Activated T-helper 1 cell treated with anti-CD3 and anti-CD28 coated beads, Interleukin-12 subunit alpha, Interleukin-12 subunit beta, Interleukin-2, Interleukin-4 antibody, amounts not matched to agents 30 ng/mL and 10 ng/mL and 1 ng/mL, durations not matched to agents 14 hours and 24 hours and 36 hours (primary cell): ENCODE data around the gene KCNG2. TPM values are rescaled to one million over a fixed set of nuclear protein-coding genes. Genes with fewer than 3 reads are reported as not detected.
A peak's percentile ranks its signal among the peaks of the same experiment; 100 is the strongest.

ENCODE experiments used
- DNase-seq: peaks from one replicate; pipeline ENCODE4 v3.0.0; 2021; ENCODE audit warnings: low spot score
- H3K27ac Mint-ChIP-seq: one replicate; pipeline ENCODE4 v1.8.0; 2021; ENCODE audit warnings: mild to moderate bottlenecking, mixed read lengths
- H3K27me3 Mint-ChIP-seq: one replicate; pipeline ENCODE4 v1.8.0; 2022; ENCODE audit warnings: mild to moderate bottlenecking, moderate library complexity, mixed read lengths; ENCODE audit not compliant: insufficient read depth
- H3K36me3 Mint-ChIP-seq: one replicate; pipeline ENCODE4 v1.8.0; 2021; ENCODE audit warnings: low read depth, mixed read lengths
- H3K4me1 Mint-ChIP-seq: one replicate; pipeline ENCODE4 v1.8.0; 2021; ENCODE audit warnings: low read depth, mixed read lengths
- H3K4me3 Mint-ChIP-seq: one replicate; pipeline ENCODE4 v1.8.0; 2021; ENCODE audit warnings: mild to moderate bottlenecking, moderate library complexity, mixed read lengths
- H3K9me3 Mint-ChIP-seq: one replicate; pipeline ENCODE4 v1.8.0; 2021; ENCODE audit warnings: mixed read lengths
- intact Hi-C: fragments of 100-400 bp; cut with micrococcal nuclease; formaldehyde crosslinking; loops from one replicate; pipeline ENCODE4 v1.15.1; 2024
- total RNA-seq: library from RNA; stranded (reverse); gene quantifications from 2 replicates; pipeline ENCODE4 v1.2.3, GENCODE V29; 2022

KCNG2 gene
- total RNA-seq, 1 donor from 2014 or later, result not detected

DNA sequence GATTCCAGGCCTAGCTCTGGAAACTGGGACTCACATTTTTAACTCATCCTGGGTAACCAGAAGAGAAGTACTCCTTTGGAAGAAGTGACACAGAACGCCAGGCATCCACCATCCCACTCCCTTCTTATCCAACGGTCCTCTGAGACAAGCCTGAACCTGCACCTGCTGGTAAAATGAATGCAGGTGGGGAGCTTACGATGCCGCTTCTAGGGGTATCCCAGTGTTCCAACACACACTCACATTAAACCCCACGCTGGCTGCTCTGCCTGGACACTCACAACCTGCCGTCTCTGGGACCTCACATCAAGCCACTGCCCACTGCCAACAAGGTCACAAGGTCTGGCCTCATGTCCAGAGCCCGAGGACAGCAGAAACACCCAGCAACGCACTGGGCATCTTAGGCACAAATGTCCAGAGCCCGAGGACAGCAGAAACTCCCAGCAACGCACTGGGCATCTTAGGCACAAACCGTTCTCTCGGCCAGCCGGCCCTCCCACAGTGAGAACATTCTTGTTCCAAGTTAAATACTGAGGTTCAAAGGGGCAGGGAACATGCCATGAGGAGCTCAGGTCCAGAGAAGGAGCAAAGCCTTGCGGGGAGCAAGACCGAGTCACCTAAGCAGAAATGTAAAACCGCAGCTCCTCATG is 143.9 kb downstream of the KCNG2 start:
- Mint-ChIP-seq H3K4me3 (no peak overlapping the region), H3K9me3 (no peaks in the 10 kb centered on the region), H3K36me3 (peaks cover 33% of the 10 kb centered on the region), H3K27me3 (no peaks in the 10 kb centered on the region), H3K27ac (no peak overlapping the region), H3K4me1 (peaks cover 16% of the 10 kb centered on the region)
- DNase-seq, result no peak
- intact Hi-C loops, result loop anchor here (10.0 kb wide), 1 partner anchor 147 kb away; the partner anchor contains the start of gene KCNG2

DNA sequence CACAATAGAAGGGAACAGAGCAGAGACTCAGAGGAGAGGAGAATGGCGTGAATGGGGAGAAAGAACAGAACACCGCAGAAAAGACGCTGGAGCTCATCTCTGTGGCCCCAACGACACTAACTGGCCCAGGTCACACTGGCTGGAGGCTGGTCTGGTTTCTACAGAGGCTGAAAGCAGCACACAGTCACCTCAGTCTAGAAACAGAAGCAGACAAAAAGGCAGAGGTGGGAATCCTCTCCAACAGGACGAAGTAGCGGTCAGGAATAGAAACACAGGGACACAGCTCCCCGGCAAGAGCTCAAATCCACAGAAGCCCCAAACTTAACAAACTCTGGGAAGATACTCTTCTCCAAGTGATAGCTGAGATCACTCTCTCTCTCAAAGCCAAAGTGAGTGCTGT is 144.5 kb downstream of the KCNG2 start:
- Mint-ChIP-seq H3K9me3 (no peaks in the 10 kb centered on the region), H3K36me3 (peaks cover 27% of the 10 kb centered on the region), H3K4me1 (peaks cover 16% of the 10 kb centered on the region), H3K27me3 (no peaks in the 10 kb centered on the region), H3K27ac (peak overlapping the region; percentile 44), H3K4me3 (no peak overlapping the region)
- DNase-seq, result no peak
- intact Hi-C loops, result loop anchor here (10.0 kb wide), 1 partner anchor 147 kb away; the partner anchor contains the start of gene KCNG2

DNA sequence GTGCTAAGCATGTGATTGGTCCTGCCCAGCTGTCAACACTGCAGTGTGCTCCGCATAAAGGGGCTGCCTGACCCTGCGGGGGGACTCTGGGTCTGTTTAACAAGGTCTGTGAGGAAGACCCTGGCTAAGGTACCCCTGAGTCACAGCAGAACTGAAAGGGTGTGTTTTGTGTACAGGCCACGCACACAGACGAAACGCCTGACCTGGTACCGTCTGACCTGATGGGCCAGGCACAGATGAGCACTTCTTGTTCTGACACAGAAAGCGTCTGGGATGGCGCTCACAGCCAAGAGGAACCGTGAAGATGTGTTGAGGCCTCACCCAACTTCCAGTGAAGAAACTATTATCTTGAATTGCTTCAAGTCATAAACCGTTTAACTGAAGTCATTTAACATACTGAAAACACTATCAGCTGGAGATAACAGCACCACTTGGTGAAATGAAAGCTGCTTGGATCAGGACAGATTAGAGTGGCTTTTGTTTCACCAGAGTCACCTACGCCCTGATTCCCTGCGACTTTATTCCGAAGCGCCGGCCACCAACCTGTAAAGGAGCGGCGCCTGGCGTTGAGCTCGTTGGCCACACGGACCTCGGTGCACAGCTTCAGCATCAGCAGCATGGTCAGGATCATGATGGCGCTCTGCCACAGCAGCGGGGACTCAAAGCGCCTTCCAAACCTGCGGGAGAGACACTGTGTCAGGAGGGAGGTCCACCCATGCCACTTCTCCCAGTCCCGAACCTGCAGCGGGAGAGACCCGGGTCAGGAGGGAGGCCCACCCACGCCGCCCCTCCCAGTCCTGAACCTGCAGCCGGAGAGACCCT is 145.3 kb downstream of the KCNG2 start:
- DNase-seq, result no peak
- Mint-ChIP-seq H3K4me1 (peaks cover 16% of the 10 kb centered on the region), H3K9me3 (no peaks in the 10 kb centered on the region), H3K4me3 (no peak overlapping the region), H3K36me3 (peaks cover 19% of the 10 kb centered on the region), H3K27ac (peak overlapping the region; percentile 52), H3K27me3 (no peaks in the 10 kb centered on the region)
- intact Hi-C loops, result loop anchor here (10.0 kb wide), 1 partner anchor 148 kb away; the partner anchor contains the start of gene KCNG2

DNA sequence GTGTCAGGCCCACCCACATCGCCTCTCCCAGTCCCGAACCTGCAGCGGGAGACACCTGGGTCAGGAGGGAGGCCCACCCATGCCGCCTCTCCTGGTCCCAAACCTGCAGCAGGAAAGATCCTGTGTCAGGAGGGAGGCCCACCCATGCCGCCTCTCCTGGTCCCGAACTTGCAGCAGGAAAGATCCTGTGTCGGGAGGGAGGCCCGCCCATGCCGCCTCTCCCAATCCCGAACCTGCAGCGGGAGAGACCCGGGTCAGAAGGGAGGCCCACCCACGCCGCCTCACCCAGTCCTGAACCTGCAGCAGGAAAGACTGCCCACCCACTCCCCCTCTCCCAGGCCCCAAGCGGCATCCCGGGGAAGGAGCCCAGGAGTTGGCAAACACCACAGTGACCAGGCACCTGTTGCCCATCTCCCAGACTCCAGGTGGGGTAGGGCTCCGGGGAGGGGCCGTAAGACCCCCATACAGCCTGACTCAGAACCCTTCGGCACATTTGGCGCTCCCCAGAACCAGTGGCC is 145.9 kb downstream of the KCNG2 start:
- Mint-ChIP-seq H3K27ac (no peak overlapping the region), H3K4me1 (peaks cover 20% of the 10 kb centered on the region), H3K36me3 (peaks cover 19% of the 10 kb centered on the region), H3K4me3 (no peak overlapping the region), H3K9me3 (no peaks in the 10 kb centered on the region), H3K27me3 (no peaks in the 10 kb centered on the region)
- intact Hi-C loops, result loop anchor here (10.0 kb wide), 1 partner anchor 149 kb away; the partner anchor contains the start of gene KCNG2
- no peak for DNase-seq

DNA sequence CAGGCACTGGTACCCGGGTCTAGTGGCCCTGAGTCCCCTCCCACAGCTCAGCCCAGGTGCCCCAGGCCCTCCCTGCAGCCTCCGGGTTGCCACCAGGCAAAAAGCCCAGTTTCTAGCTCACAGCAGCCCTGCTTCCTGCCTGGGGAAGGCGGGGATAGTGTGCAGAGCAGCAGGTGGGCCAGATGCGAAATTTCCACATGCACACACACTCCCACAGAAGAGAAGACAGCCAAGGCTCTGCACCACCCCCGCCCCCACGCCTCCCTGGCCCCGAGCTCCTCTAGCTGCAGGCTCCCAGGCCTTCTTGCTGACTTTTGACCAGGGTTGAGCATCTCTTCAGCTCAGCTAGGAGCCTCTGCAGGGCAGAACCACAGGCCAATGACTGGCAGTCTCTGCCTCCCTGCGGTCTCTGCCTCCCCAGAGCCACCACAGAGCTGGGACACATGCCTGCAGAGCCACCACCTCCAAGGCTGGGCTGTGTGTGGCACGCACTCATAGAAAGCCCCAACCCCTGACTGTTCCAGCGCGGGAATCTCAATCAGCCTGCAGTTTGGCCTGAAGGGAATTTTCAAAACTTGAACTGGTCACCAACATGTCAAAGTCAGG is 146.5 kb downstream of the KCNG2 start:
- intact Hi-C loops, result loop anchor here (10.0 kb wide), 1 partner anchor 149 kb away; the partner anchor contains the start of gene KCNG2
- Mint-ChIP-seq H3K9me3 (no peaks in the 10 kb centered on the region), H3K4me1 (peaks cover 25% of the 10 kb centered on the region), H3K27me3 (no peaks in the 10 kb centered on the region), H3K36me3 (peaks cover 21% of the 10 kb centered on the region), H3K27ac (peak overlapping the region; percentile 63), H3K4me3 (peak overlapping the region; percentile 2)
- no peak for DNase-seq

DNA sequence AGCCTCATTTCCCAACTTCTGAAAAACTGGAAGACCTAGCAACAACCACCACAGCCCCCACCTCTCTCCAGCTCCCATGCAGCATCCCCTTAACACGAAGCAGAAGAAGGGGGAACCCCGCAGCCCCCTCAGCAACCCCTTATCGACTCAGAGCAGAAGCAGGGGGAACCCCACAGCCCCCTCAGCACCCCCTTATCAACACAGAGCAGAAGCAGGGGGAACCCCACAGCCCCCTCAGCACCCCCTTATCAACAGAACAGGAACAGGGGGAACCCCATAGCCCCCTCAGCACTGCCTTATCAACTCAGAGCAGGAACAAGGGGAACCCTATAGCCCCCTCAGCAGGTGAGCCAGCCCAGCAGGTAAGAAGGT is 147.0 kb downstream of the KCNG2 start:
- no peaks in the 10 kb centered on the region for H3K9me3 Mint-ChIP-seq

DNA sequence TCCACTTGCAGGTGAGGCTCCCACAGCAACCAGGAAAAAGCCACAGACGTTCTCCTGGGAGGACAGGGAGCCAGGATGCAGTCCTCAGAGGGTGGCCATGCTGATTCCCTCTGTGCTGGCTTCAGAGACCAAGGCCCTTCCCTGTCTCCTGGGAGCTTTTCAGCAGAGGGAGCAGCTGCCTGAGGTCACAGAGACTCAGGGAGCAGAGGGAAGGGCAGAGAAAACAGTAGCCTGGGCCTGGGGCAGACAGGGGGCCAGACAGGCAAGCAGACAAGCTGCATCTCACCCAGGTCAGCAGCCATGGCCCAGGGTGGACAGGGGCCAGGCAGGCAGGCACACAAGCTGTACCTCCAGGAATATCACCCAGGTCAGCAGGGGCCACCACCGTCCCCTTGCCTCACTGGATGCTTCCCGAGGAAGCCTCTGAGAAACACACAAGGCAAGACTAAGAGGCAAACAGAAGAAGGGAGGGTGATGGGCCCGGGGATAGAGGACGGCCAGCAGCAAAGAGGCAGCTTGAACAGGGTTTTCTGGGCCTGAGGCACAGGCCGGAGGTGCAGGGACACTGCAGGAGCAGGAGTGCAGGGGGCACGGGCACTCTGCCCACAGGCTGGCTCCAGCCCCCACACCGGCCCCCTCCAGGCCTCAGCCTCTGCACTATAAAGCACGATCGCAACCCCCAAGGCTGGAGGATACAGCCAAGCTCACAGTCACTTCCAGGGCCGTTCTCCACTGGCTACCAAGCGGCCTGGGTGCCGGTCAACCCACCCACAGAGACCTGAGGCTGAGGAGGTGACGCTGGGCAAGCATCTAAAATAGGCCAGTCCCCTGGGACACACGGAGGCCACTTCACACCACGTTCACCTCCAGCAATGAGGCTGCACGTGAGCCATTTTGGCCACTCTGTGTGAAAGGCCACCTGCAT is 147.6 kb downstream of the KCNG2 start:
- intact Hi-C loops, result loop anchor here (10.0 kb wide), 1 partner anchor 151 kb away; the partner anchor contains the start of gene KCNG2
- Mint-ChIP-seq H3K4me1 (peaks cover 37% of the 10 kb centered on the region), H3K36me3 (peaks cover 21% of the 10 kb centered on the region), H3K27ac (no peak overlapping the region), H3K4me3 (no peak overlapping the region), H3K9me3 (no peaks in the 10 kb centered on the region), H3K27me3 (no peaks in the 10 kb centered on the region)
- no peak for DNase-seq

More for the DNA sequence above, 147.0 kb downstream of the KCNG2 start:
- H3K27me3 Mint-ChIP-seq, result no peaks in the 10 kb centered on the region
- peak overlapping the region; percentile 63 for H3K27ac Mint-ChIP-seq
- peaks cover 30% of the 10 kb centered on the region for H3K4me1 Mint-ChIP-seq
- H3K4me3 Mint-ChIP-seq, result peak overlapping the region; percentile 2
- peaks cover 23% of the 10 kb centered on the region for H3K36me3 Mint-ChIP-seq
- intact Hi-C loops, result loop anchor here (10.0 kb wide), 1 partner anchor 150 kb away; the partner anchor contains the start of gene KCNG2
- no peak for DNase-seq

DNA sequence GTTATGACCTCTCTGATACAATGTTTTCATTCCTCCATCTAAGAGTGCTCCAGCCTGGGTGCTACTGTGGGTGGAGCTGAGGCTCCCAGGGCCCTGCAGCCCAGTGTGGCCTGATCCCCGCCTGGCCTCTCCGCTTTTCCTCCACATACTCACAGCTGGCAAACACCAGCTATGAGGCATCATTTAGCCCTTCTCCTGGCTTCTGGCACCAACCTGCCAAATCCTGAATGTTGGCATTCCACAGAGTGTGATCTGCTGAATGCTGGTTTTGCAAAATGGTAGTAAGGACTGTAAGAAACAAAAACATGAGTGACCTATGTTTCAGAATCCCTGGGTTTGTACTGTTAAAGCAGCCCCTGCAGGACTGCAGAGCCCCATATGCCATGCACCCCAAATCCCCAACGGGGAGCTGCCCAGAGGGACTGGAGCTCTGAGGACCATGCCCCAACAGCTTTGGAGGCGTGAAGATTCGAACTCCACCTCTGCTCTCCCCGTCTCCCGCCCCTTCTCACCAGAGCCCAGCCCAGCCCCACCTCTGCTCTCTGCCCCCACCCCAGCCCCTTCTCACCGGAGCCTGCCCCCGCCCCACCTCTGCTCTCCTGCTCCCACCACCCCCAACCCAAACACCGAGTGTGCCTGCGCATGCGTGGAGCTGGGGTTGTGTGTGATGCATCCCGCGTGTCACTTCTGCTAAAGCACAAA is 149.5 kb downstream of the KCNG2 start:
- Mint-ChIP-seq H3K36me3 (peaks cover 17% of the 10 kb centered on the region), H3K27me3 (no peaks in the 10 kb centered on the region), H3K4me1 (peaks cover 40% of the 10 kb centered on the region), H3K4me3 (no peak overlapping the region), H3K27ac (no peak overlapping the region), H3K9me3 (no peaks in the 10 kb centered on the region)
- intact Hi-C loops, result loop anchor here (10.0 kb wide), 1 partner anchor 152 kb away; the partner anchor contains the start of gene KCNG2
- DNase-seq, result no peak

DNA sequence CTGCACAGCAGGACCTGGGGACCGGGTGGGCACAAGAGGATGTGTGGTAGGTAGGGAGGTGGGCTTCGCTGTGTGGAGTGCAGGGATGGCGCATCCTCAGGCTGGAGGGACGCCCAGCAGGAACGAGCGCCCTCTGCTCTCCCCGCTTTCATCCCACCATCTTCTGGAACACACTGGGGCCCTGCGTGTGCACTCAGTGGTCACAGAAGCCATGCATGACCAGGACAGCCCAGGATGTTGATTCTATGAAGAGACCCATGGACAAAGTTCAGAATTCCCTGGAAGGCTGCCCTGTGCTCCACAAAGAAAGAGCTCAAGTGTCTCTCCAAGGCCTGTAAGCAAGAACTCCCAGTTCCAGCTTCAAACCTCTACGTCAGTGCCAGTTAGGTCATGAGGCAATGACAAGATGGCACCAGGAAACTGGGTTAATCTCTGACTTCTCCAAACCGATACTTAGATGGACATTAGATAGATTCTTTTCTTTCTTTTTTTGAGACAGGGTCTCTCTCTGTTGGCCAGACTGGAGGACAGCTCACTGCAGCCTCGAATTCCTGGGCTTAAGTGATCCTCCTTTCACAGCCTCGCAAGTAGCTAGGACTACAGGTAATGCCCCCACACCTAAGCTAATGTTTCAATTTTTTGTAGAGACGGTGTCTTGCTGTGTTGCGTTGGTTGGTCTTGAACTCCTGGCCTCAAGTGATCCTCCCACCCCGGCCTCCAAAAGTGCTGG is 150.3 kb downstream of the KCNG2 start:
- DNase-seq, result no peak
- no peaks in the 10 kb centered on the region for H3K27me3 Mint-ChIP-seq
- intact Hi-C loops, result loop anchor here (10.0 kb wide), 1 partner anchor 153 kb away; the partner anchor contains the start of gene KCNG2
- H3K9me3 Mint-ChIP-seq, result no peaks in the 10 kb centered on the region
- peaks cover 13% of the 10 kb centered on the region for H3K36me3 Mint-ChIP-seq
- no peak overlapping the region for H3K4me3 Mint-ChIP-seq
- H3K27ac Mint-ChIP-seq, result no peak overlapping the region
- peaks cover 40% of the 10 kb centered on the region for H3K4me1 Mint-ChIP-seq

DNA sequence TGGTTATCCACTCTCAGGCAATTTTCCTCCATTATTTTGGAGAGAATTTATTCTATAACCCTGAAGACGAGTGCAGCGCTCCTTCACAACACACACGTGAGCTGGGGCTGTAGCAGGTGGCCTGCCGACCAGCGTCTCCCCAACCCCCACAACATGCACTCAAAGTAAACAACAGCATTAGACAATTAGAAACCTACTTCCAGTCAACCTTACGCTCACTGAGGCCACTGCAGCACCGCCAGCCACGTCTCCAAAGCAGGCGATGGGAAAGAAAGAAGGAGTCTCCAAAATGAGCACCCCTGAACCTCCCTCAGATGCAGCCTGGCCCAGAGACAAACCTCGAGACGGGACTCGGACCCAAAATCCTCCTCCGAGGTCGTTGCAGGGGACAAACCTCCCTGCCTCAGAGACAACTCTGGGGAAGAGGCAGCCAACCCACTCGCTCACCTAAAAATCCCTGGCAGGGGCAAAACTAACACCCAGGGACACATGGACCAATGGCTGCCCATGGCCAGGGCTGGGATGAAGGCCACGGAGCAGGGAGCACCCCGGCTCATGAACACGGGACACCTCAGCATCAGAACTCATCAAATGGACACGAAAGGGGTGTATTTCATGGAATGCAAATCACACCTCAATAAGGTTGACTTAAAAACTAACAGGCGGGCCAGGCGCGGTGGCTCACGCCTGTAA is 151.1 kb downstream of the KCNG2 start:
- H3K9me3 Mint-ChIP-seq, result no peaks in the 10 kb centered on the region
- peaks cover 41% of the 10 kb centered on the region for H3K4me1 Mint-ChIP-seq
- DNase-seq, result no peak
- peaks cover 13% of the 10 kb centered on the region for H3K36me3 Mint-ChIP-seq
- intact Hi-C loops, result loop anchor here (10.0 kb wide), 1 partner anchor 154 kb away; the partner anchor contains the start of gene KCNG2
- no peak overlapping the region for H3K27ac Mint-ChIP-seq
- no peaks in the 10 kb centered on the region for H3K27me3 Mint-ChIP-seq
- peak overlapping the region; percentile 89 for H3K4me3 Mint-ChIP-seq
